Omental fat pad (tissue), 4 donors: ENCODE results near the gene CACNA1S. TPM values are rescaled to one million over a fixed set of nuclear protein-coding genes. Genes with fewer than 3 reads are reported as not detected.
A peak's percentile ranks its signal among the peaks of the same experiment; 100 is the strongest.

Experiments used
- ATAC-seq: fragments of 150-250 bp; one replicate; pipeline ENCODE4 v1.9.1; 2016; ENCODE audit warnings: mild to moderate bottlenecking, moderate library complexity; ENCODE audit not compliant: low FRiP score
- DNase-seq: peaks from one replicate; pipeline ENCODE4 v3.0.0-alpha.2; 2019; ENCODE audit warnings: low spot score
- total RNA-seq, 4 donors: library from RNA; depleted of rRNA; stranded (reverse); fragments of >200 nt; gene quantifications; one replicate each; pipeline ENCODE4 v1.1.0, GENCODE V29; 2016
- TF ChIP-seq, protein P1 (sequence below), 3 donors: fragments of 450-650 bp; IDR thresholded peaks; one replicate each; pipeline ENCODE4 v1.5.1; 2016 to 2017; ENCODE audit warnings: antibody characterized with exemption in 3 of 3, mild to moderate bottlenecking in 3 of 3, moderate library complexity in 2 of 3

CACNA1S gene
- total RNA-seq, 4 donors from 2014 or later, result not detected

DNA sequence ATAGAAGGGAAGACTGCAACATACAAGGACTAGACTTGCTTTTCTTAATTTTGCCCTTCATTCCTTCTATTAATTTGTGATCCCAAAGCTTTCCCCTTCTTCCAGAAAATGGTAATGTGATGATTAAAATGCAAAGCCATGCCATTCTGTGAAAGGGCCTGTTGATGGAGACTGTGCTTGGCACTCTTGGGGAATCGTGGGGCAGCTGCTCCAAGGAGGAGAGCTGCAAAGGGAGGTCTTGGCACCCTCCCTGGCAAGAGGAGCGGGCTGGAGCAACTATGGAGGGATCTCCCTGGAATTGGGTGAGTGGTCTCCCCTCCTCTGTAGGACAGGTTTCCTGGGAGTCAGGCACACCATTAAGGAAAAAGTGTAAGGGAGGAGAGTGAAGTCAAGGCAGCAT lies 16.6 kb downstream of the CACNA1S start:
- no peak for DNase-seq
- ATAC-seq, result no peak
- TF ChIP-seq, protein P1, sequence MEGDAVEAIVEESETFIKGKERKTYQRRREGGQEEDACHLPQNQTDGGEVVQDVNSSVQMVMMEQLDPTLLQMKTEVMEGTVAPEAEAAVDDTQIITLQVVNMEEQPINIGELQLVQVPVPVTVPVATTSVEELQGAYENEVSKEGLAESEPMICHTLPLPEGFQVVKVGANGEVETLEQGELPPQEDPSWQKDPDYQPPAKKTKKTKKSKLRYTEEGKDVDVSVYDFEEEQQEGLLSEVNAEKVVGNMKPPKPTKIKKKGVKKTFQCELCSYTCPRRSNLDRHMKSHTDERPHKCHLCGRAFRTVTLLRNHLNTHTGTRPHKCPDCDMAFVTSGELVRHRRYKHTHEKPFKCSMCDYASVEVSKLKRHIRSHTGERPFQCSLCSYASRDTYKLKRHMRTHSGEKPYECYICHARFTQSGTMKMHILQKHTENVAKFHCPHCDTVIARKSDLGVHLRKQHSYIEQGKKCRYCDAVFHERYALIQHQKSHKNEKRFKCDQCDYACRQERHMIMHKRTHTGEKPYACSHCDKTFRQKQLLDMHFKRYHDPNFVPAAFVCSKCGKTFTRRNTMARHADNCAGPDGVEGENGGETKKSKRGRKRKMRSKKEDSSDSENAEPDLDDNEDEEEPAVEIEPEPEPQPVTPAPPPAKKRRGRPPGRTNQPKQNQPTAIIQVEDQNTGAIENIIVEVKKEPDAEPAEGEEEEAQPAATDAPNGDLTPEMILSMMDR (IDR thresholded peaks at IDR 0.05), result no peak

DNA sequence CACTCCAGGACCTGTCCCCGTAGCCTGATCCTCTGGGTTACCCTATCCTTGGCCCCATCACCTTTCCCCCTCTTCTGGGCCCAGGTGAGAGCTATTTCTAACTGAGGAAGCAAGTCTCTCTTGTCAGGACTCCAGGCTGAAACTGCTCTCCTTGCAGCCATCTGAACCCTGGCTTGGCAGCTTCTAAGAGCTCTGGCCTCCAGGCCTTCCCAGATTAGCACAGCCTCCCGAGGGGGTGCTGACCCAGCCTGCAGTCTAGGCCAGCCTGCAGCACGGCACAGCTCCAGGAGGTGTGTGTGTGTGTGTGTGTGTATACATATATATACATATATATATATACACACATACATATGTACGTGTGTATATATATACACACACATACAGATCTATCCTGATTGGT lies 17.4 kb downstream of the CACNA1S start:
- no peak for ATAC-seq
- TF ChIP-seq, protein P1 (IDR thresholded peaks at IDR 0.05), result no peak
- no peak for DNase-seq

DNA sequence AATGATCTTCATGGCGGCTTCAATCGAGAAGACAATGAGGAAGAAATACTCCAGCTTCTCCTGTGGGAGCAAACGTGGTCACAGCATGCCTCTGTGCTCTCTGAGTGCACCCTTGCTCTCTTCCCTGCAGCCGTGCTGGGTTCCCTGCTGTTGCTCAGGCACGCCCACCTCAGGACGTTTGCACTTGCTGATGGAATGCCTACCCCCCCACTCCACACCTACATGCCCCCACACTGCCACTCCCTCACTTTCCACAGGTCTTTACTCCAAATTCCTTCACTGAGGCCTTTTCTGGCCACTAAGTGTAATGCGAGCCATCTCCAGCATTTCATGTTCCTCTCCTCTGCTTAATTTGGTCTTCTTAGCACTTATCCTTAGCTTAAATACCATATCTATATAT lies 18.3 kb downstream of the CACNA1S start:
- no peak for ATAC-seq
- TF ChIP-seq, protein P1 (IDR thresholded peaks at IDR 0.05), result no peak
- no peak for DNase-seq

DNA sequence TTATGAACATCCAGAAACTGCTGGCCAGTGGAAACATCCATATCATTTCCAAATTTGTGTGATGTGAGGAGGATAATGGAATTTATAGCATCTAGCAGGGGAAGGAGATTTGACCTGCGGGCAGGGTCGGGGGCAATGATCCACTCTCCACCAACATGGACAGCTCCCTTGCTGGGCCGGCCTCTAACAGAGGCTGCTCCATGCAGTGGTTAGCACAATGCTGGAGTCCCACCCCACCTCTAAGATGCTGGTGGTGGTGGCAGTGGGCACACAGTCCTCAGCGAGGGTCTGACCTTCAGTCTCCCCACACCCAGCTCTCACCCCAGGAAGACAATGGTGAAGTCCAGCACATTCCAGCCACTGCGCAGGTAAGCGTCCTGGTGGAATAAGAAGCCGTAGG lies 18.7 kb downstream of the CACNA1S start:
- ATAC-seq (no peak), DNase-seq (no peak)

DNA sequence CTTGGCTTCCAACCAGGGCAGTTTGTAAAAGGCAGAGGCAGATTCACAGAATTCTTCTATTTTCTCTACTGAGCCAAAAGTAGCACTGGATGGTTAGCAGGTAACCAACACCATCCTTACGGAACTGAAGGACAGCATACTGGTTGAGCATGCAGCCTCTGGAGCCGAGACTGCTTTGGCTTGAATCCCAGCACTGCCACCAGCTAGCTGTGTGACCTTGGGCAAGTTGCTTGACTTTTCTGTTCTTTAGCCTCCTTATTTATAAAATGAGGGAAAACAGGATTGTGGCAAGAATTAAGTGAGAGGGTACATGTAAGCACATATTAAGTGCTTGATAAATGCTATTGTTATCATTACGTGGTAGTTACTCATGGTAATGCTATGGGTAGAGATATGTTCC lies 19.5 kb downstream of the CACNA1S start:
- DNase-seq (no peak), ATAC-seq (no peak)
- TF ChIP-seq, protein P1 (IDR thresholded peaks at IDR 0.05), result no peak

More for the DNA sequence above, 18.7 kb downstream of the CACNA1S start:
- TF ChIP-seq, protein P1 (IDR thresholded peaks at IDR 0.05), result no peak

DNA sequence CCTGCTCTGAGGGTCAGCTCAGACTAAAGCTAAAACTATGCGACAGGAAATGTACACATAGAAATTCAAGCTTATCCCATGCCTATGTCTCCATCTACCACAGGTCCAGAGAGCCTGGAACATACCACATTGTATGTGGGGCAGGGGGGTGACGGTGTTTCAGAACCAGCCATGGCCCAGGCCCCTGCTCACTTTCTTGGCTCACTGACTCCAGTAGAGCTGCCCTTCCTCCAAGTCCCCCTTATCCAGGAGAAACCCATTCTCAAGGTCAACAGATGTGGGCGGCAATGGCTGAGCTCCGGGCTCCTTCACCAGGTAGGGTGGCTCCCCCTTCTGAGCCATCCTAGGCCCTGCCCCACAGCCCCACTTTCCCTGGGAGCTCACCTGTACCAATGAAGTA lies 21.0 kb downstream of the CACNA1S start:
- no peak for DNase-seq
- peak; percentile 46 for ATAC-seq
- TF ChIP-seq, protein P1 (IDR thresholded peaks at IDR 0.05), result no peak

DNA sequence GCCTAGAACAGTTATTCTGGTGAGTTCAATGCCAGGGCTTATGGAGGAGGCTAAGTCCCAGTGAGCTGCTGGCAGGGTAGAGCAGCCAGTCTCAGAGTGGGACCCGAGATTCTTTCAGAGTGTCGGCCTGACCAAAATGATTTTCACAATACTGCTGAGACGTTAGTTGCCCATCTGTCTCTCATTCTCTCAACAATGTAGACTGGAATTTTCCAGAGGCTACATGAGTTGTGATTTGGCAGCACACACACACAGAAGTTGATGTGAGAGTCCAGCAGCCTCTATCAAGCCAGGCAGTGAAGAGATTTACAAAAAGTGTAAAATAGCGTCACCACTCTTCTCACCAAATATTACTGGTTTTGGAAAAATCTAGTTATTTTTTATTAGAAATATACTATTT lies 21.7 kb downstream of the CACNA1S start:
- DNase-seq, result no peak
- no peak for ATAC-seq
- TF ChIP-seq, protein P1 (IDR thresholded peaks at IDR 0.05), result no peak
